Ascending aorta (tissue), 2 donors: Measurements from ENCODE around the gene NATD1. TPM values are rescaled to one million over a fixed set of nuclear protein-coding genes. Genes with fewer than 3 reads are reported as not detected.

Source experiments
- DNase-seq, 2 donors: peaks; one replicate each; pipeline ENCODE4 v3.0.0-alpha.2; 2019; ENCODE audit warnings: low spot score in 2 of 2
- H3K27ac ChIP-seq, 2 donors: fragments of 200-600 bp; sonication (generic); one replicate each; pipeline ENCODE4 v1.5.1; 2016 to 2017; ENCODE audit warnings: mild to moderate bottlenecking in 1 of 2
- H3K27me3 ChIP-seq: fragments of 200-600 bp; sonication (generic); one replicate; pipeline ENCODE4 v1.5.1; 2017
- H3K36me3 ChIP-seq, 2 donors: fragments of 200-600 bp; sonication (generic); one replicate each; pipeline ENCODE4 v1.5.1; 2016
- H3K4me1 ChIP-seq, 2 donors: fragments of 200-600 bp; sonication (generic); one replicate each; pipeline ENCODE4 v1.5.1; 2016 to 2017; ENCODE audit warnings: mild to moderate bottlenecking in 1 of 2
- H3K4me3 ChIP-seq, 2 donors: fragments of 200-600 bp; sonication (generic); one replicate each; pipeline ENCODE4 v1.5.1; 2016 to 2017; ENCODE audit warnings: mild to moderate bottlenecking in 1 of 2
- H3K9me3 ChIP-seq, 2 donors: fragments of 200-600 bp; sonication (generic); one replicate each; pipeline ENCODE4 v1.5.1; 2016
- CTCF ChIP-seq, 3 experiments: fragments of 200-600 bp in 2 of 3; fragments of 450-650 bp in 1 of 3; sonication (generic) in 2 of 3; IDR thresholded peaks; one replicate each; pipeline ENCODE4 v1.5.1; 2016 to 2019; ENCODE audit warnings: antibody characterized with exemption in 3 of 3, mild to moderate bottlenecking in 1 of 3, moderate library complexity in 1 of 3
- intact Hi-C: fragments of 100-400 bp; cut with DNase I; formaldehyde crosslinking; loops from one replicate; pipeline ENCODE4 v1.15.1; 2023
- total RNA-seq: library from RNA; depleted of rRNA; stranded (reverse); fragments of >200 nt; gene quantifications from one replicate; pipeline ENCODE4 v1.1.0, GENCODE V29; 2016

NATD1 gene
- total RNA-seq, 1 donor from 2014 or later = 13.4 TPM

DNA sequence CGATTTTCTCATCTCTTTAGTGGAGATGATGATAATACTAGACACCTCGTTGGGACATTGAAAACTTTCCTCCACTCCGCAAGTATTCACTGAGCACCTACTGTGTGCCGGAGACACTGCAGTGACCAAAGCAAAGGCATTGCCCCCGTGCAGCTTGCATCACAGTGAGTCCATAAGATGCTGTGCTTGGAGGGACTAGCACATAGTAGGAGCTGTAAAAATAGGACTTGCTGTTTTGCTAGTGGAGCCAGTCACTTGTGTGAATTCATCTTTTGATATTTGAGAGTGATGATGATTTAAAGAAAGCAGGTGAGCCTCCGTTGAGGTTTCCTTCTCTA, 26.0 kb upstream of the NATD1 start:
- intact Hi-C loops = loop anchor here (5.0 kb wide), 2 partner anchors 33 to 117 kb away; no protein-coding TSS in a partner anchor
- H3K4me1 ChIP-seq = peaks cover 13 to 24% of the 10 kb centered on the region in 2 donors
- no peaks in the 10 kb centered on the region for H3K36me3 ChIP-seq
- TF ChIP-seq CTCF (IDR thresholded peaks at IDR 0.05) = no peak
- no peaks in the 10 kb centered on the region for H3K27me3 ChIP-seq
- H3K9me3 ChIP-seq = no peaks in the 10 kb centered on the region
- no peak overlapping the region for H3K27ac ChIP-seq
- DNase-seq = no peak
- H3K4me3 ChIP-seq = no peak overlapping the region

GRCh38 chr17:21278450-21279197, 25.4 kb upstream of the NATD1 start:
- DNase-seq = no peak
- Histone ChIP-seq H3K36me3 (no peaks in the 10 kb centered on the region), H3K27me3 (no peaks in the 10 kb centered on the region), H3K4me3 (no peak overlapping the region), H3K27ac (no peak overlapping the region), H3K9me3 (no peaks in the 10 kb centered on the region), H3K4me1 (peaks cover 12 to 19% of the 10 kb centered on the region in 2 donors)
- no peak for TF ChIP-seq CTCF (IDR thresholded peaks at IDR 0.05)
- intact Hi-C loops = loop anchor here (5.0 kb wide), 2 partner anchors 34 to 116 kb away; no protein-coding TSS in a partner anchor

DNA sequence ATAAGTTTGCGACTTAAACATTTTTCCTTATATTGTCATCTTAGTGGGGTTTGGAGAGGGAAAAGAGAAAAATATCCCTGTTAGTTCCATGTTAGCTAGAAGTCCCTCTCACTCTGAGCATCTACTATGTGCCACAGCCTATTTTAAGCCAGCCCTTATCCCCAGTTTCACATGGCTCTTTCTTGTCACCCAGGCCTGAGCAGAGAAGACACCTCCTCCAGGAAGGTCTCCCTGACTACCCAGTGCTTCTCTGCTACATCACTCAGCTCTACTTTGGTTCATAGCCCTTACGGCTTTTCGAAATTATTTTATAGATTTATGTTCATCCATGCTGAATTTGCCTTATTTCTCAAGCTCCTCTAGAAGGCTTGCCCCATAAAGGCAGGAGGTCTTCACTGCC, 24.1 kb upstream of the NATD1 start:
- intact Hi-C loops = loop anchor here (5.0 kb wide), 2 partner anchors 35 to 115 kb away; no protein-coding TSS in a partner anchor
- peaks cover 4 to 8% of the 10 kb centered on the region in 2 donors for H3K4me1 ChIP-seq
- no peak for TF ChIP-seq CTCF (IDR thresholded peaks at IDR 0.05)
- no peak for DNase-seq
- H3K27ac ChIP-seq = no peak overlapping the region
- H3K36me3 ChIP-seq = no peaks in the 10 kb centered on the region
- no peaks in the 10 kb centered on the region for H3K27me3 ChIP-seq
- no peak overlapping the region for H3K4me3 ChIP-seq
- H3K9me3 ChIP-seq = no peaks in the 10 kb centered on the region

DNA sequence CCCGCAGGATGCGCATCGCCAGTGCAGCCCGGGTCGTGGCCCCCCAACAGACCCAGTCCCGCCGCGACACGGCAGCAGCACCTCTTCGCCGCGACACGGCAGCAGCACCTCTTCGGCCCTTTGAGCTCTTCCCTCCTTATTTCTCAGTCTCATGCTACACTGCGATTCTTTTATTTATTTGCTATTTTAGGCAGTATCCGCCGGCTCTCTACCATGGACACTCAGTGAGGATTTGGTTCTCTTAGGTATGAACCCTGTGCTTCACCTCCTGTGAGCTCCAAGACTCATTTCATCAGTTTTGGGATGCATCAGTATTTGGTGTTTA, 23.0 kb upstream of the NATD1 start:
- H3K9me3 ChIP-seq = no peaks in the 10 kb centered on the region
- intact Hi-C loops = loop anchor here (1.0 to 5.0 kb wide), 3 partner anchors 36 to 236 kb away; no protein-coding TSS in a partner anchor
- TF ChIP-seq CTCF (IDR thresholded peaks at IDR 0.05) = no peak
- no peaks in the 10 kb centered on the region for H3K27me3 ChIP-seq
- peak overlapping the region in 1 of 2 donors; percentile 31 for H3K27ac ChIP-seq
- no peak for DNase-seq
- peak overlapping the region; percentile 64 to 73 for H3K4me3 ChIP-seq
- peaks cover 3 to 4% of the 10 kb centered on the region in 2 donors for H3K4me1 ChIP-seq
- H3K36me3 ChIP-seq = no peaks in the 10 kb centered on the region

DNA sequence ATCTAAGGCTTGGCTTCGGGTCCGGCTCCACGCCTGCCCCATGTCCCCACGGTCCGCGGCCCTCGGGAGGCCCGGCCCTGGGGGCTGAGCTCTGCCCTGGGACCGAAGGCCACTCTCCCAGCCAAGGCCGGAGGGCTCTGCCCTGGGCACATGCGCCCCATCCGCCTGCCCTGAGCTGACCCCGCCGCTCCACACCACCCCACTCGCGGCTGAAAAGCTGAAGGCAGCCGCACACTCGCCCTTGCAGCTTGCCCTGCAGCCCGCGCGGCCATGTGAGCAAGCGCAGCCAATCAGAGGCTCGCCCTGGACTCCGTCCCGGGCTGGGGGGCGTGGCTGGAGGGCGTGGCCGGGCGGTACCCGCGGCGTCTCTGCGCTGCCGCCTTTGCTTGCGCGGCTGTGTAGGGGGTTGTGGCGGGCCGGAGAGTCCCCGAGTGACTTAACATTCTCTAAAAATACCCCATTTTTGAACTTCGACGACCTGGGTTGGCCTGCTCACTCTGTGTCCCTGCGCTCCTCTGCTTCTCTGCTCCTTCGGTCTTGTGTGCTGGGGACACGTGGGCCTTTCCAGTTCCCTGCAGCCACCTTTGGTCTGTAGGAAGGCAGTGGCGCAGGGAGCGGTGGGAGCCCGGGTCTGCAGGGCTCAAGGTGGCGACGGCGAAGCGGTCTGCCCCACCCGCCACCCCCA, 22.5 kb upstream of the NATD1 start:
- Histone ChIP-seq H3K27ac (peak overlapping the region in 1 of 2 donors; percentile 31), H3K27me3 (no peaks in the 10 kb centered on the region), H3K4me3 (peak overlapping the region; percentile 64 to 73), H3K4me1 (peaks cover 3 to 4% of the 10 kb centered on the region in 2 donors), H3K36me3 (no peaks in the 10 kb centered on the region), H3K9me3 (no peaks in the 10 kb centered on the region)
- peak in 1 of 3 experiments; percentile 26 for TF ChIP-seq CTCF (IDR thresholded peaks at IDR 0.05)
- peak; percentile 70 to 95 for DNase-seq
- intact Hi-C loops = loop anchor here (1.0 to 5.0 kb wide), 6 partner anchors 22 to 237 kb away; partner anchors contain the start of genes DHRS7B and NATD1
